GM18499 (cell line): Measurements from ENCODE around the gene FRYL.

Experiments used
- ATAC-seq: cut with Tn5 transposase; IDR thresholded peaks from one replicate; pipeline ENCODE4 v1.9.1; 2021; ENCODE audit warnings: moderate number of reproducible peaks; ENCODE audit not compliant: insufficient read depth, unreplicated experiment

FRYL gene

DNA sequence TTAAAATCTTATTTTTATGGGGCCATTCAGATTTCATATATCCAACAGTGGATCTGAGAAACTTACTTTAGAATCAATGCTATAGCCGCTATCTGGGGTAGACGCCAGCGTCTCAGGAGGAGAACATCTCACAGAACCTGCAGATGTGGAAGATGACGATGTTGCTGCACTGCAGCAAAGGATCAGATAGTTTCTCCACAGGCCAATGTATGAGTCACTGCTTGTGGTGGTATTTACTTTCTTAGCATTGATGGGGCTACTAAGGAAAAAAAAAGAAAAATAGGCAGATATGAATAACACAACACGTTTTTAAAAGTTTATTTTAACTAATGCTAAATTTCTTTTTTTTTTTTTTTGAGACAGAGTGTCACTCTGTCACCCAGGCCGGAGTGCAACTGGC lies 204.1 kb downstream of the FRYL start:
- no peak for ATAC-seq

DNA sequence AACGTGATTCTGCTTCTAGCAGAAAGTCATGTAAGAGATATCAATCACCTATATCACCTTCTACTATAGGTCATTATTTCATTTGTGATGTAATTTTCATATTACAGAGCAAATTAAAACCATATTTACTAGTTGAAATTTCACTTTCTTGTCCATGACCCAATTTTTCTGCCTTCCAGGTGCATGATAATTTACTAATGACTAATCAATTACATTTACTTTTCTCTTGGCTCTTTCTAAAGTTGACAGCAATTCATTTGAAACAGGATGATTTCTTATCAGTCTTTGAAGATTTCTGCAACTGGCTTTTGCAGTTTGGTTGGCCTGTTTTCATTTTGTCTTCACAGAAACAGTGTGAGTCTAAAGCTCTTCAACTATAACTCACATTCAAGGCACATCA lies 208.6 kb downstream of the FRYL start:
- ATAC-seq = no peak

DNA sequence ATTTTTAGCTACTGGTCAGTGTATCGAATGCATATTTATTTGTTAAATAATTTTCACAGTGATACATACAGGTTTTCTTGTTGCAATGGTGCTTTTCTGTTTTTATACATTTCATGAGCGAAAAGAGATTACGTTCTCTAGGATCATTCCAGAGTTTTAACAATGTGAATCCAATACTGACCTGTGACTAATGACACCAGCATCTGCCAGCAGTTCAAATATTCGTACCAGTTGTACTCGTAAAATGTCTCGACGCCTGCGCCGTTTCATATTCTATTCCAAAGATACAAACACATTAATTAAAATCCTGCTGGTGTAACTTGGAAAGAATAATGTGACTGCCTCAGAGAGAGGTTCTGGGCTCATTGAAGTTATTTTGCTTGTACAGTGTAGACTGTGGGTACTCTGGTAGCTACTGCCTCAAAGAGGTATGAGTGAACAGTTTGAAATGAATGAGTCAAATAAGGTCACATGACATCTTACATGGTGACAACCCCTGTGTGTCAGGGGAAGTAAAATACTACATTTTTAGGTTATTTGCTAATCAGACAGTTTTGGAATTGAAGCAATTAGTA lies 209.3 kb downstream of the FRYL start:
- no peak for ATAC-seq

DNA sequence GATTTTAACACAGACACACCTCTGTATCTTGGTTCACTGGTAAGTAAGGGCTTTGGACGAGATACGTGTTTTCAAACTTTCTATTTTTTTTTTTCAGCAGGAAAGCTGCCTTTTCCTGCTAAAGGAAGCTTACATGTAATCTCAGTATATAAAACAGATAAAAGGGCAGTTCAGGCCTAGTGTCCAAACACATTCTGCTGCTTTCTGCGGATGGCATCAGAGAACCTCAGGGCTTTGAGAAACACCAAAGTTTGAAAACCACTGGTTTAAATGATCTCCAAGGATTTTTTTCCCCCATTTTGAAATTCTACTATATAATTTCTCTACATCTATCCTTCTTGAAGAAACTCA lies 214.1 kb downstream of the FRYL start:
- ATAC-seq = no peak

DNA sequence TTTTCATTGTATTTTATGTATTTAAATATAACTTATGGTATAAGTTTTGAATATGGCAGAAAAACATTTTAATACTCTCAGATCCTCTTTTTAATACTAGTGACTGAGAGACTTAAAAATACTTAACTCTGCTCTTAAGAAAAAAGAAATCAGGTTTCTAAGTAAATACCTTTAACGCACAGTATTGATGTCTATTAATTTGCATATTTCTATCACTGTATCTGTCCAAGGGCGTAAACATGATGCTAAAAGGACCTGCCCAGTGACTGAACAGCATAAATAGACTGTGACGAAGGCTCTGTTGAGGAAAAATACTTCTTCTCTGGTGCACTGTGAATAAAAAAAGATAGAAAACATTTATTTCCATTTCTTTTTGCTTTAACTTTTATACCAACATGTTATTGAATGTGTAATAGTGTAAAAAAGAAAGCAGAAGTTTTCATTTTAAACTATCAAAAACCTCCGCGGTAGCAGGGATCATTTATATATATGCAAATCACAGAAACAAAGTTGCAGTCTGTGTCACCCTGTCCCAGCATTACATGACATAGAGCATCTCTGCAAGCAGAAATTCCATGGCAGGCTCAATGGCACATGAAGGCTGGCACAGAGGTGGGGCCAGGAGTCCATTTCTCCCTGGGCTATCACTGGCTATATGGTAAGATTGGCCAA lies 214.6 kb downstream of the FRYL start:
- ATAC-seq = no peak

DNA sequence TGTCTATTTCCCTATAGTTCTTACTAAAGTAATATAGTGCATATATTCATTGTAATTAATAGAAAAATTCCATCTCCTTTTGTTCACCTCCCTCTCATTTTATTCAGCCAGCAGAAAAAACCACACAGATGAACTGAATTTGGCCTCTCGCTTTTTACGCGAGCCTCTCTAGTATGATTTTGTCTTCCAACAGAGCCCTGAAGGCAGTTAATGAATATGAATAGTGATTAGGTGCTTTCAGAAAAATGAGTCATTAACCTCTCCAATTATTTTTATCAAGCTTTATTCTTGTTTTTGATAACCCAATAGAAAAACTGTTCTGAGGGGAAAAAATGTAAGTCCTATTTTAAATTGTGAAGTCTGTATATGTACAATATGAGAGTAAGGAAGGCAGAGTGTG lies 215.9 kb downstream of the FRYL start:
- ATAC-seq = no peak

DNA sequence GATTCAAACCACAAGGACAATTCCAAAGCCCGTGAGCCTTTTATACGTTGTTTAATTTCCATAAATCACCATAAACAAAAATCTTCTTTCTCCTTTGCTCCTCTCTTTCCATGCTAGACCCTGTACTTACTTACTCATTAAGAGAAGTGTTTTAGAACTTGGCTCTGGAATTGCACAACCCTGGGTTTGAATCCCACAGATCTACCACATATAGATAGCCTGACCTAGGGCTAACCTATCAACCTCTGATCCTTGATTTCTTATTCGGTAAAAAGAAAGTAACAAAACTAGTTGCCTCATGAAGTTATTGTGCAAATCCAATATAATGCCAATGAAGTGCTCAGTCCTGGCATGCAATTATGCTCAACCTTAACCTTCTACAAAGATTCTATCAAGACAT lies 221.3 kb downstream of the FRYL start:
- no peak for ATAC-seq

DNA sequence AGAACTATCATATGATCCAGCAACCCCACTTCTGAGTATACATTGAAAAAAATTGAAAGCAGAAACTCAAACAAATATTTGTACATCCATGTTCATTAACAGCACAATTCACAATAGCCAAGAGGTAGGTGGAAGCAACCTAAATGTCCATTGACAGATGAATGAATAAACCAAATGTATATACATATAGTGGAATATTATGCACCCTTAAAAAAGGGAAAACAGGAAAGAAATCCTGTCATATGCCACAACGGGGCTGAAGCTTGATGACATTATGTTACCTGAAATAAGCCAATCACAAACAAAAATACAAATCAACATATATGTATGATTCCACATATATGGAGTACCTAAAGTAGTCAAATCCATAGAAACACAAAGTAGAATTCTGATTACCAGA lies 222.1 kb downstream of the FRYL start:
- ATAC-seq = no peak

DNA sequence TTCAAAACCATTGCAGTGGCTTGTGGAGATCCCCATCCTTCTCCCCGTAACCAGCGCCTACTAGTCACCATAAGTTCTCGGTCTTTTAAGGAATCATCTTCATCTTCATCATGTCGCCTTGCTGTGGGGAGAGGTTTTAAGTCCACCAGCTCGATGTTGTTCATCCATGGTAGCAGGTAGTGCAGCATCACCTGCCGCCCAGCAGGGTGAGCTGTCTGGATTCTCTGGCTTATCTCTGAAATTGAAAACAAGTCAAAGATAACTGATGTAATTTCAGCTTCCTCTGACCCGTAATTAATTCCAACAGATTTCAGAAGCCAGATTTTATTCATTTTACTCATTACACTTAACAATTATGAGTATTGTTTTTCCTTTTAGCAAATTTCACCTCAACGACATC lies 222.6 kb downstream of the FRYL start:
- ATAC-seq = no peak

DNA sequence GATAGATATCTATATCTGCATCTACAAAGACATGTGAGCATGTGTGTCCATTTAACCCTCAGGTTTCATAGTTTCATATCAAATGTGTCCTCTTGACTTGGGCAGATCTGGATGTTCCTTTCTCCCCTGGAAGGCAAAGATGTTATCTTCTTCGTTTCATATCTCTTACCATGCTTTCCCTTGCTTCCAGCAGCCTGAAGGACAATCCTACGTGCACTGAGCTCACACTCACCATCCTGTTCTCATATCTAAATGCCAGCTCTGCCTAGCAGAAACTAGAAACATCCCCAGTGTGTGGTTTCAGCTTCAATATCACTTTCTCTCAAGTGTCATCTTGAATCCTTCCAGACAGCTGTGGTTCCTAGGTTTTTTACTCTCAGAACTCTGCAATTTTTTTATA lies 223.8 kb downstream of the FRYL start:
- ATAC-seq = no peak

DNA sequence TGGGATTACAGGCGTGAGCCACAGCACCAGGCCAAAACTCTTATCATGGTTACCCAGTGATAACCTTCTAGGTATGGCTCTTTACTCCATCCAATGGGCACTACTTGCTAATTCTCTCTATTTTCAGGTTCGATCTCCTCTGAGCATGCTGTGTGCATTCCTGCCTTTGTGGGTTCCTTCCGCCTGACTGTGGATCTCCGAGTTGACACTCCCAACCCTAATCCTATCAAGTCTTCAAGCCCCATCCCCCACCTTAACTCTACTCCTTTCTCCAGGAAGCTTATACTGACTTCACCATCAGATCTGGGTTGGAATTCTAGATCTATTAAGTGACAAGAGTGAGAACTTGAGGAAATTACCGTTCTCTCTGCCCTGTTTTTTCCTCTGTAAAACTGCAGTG lies 225.5 kb downstream of the FRYL start:
- no peak for ATAC-seq

DNA sequence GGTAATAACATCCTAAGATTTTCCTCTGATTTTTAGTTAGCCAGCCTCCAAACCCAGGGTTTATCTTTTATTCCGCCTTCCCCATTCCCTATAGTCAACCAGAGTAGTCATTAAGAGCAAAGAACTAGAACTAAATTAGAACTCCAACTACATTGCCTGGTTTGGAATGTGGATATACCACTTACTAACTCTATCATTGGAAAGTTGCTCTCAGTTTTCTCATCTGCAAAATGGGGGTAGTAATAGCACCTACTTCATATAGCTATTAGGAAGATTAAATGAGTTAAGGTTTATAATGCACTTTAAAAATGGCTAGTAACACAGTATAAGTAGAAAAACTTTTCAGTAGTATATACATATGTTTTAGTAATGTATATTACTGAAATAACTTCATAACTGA lies 226.4 kb downstream of the FRYL start:
- ATAC-seq = no peak

DNA sequence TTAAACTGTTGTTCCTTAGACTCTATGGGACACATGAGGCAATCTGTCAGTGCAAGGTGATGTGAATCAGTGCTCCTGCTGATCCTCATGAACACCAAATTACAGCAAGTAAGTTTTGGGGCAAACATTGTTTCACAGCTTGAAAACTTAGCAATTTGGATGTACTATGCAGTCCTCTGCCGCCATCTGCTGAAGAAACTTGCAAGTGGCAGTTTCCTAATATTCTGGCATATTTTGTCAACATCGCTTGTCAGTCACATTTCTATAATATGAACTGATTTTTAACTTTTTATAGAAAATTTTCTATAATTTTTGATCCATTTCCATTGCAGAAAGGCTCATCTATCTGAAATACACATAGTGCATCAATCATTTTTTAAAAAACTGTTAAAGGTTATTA lies 233.7 kb downstream of the FRYL start:
- ATAC-seq = no peak

DNA sequence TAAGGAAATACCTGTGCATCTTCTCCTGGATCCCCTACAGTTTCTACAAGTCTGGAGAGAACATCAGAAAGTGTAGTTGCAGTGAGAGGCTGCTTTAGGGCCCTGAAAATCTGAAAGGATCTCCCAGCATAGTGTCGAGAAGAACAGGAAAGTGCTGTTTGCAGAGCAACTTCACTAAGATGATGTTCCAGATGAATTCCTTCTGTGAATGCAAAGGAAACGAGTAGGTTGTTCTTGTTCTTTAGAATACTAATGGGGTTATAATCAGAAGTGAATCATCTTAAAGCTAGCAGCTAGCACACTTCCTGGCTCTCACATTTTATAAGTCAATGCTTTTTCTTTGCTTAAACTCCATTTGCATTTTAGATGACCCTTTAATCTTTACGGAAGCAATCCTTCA lies 236.3 kb downstream of the FRYL start:
- no peak for ATAC-seq

DNA sequence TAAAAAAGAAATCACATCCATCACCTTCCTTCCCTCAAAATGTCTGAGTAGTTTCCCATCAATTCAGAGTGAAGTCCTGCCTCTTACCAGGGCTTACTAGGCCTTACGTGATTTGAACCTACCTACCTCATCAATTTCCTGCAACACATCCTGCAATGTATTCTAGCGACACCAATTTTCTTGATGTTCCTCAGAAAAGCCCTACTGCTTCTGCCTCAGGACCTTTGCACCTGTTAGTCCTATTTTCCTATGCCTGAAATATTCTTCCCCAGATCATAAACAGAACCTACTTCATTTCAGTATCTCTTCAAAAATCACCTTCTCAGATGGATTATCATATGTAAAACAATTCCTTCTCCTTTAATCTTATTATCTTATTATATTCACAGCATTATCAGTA lies 237.2 kb downstream of the FRYL start:
- ATAC-seq = no peak

DNA sequence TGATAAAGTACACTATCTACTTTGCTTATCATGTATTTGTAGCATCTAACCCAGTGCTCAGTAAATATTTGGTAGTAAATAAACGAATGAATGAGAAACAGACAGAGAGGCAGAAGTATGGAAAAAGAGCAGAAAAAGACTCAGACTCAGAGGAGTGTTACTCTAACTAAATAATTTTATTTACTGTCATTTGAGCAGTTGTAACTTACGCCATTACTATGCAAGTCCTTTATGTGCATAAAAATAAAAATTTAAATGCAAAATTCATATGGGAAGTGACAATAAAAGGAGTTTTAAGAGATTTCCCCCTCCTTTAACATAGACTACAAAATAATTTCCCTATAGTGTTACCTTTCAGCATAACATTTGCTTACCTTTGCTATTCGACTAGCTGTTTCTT lies 240.5 kb downstream of the FRYL start:
- no peak for ATAC-seq

DNA sequence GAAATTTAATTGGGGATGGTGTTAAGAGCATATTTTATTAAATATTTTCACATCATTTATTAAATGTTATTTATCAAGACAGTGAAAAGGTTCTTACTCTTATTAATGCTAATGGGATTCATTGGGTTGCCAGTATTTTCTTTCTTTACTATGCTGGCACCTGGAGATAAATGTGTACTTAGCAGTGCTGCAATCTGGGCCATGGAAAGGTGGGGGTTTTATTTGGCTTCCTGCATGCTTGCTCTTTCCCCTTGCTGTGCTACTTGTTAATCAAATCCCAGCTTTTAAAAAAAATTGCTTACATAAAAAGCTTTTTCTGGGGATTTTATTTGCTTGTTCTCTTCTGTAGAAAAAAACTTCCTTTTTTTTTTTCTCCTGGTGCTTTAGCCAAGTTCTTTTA lies 241.7 kb downstream of the FRYL start:
- no peak for ATAC-seq

DNA sequence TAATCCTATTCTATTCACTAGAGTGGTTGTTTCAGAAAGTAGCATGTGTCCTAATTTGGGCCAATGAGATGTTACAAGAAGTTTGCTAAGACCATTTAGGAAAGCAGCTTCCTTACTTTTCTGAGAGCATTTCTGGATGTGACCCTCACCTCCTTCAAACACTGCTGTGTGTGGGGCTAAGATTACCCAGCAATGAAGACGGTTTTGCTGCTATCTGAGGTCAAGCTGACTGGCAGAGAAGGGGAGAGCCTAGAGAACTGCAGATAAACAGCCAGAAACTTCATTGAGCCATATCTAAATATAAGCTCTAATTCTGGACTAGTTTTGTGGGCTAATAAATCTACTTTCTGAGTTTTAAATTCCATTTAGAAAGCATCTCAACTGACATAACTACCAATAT lies 253.7 kb downstream of the FRYL start:
- ATAC-seq = no peak

DNA sequence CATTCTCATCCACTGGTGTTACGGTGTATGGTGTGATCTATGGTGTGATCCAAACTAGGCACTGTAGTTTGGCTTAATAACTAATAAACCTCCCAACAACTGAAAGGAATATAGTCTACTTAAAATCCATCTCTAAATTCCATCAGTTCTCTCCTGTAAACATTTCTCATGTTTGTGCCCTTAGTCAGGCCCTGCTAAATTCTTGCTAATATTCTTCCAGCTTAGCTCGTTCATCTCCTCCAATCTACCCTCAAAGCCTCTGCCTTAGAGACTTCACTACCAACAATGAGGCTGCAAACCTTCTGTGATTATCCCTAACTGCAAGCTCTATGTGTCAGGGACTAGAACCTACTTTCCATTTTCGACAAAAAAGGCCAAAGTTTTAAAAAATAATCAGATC lies 261.9 kb downstream of the FRYL start:
- no peak for ATAC-seq

DNA sequence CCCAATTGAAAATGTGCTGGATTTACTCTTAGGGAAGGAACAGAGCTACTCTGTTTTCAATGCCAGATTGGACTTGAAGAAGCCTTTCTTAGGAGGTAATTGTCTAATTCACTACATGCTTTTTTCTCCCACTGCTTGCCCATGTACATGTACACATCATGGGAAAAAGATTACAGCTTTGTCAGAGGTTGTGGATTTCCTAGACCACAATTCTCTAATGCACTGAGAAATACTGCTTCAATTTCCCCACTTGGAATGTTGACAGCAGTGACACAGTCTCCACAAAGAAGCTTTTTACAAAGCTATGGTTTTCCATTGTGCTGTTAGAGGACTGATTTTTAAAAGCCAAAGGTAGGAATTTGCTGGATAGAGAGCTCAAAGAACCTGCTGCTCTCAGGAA lies 270.5 kb downstream of the FRYL start:
- ATAC-seq = no peak

DNA sequence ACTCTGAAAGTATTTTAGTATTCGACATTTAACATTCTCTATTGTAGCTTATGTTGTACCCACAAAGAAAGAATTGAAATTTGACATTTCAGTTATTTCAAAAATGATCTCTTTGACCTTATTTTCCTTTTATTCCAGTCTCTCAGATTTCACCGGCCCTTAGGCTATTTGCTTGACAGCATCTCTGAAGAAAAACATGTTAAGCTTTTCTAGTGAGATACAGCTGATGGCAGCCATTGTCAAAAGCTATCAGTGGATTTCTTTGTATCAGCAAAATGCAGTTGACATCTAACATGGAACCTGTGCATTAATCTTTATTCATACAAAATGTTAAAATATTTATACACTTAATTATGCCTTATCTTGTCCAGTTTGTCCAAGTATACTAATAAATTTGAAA lies 273.4 kb downstream of the FRYL start:
- ATAC-seq = no peak

DNA sequence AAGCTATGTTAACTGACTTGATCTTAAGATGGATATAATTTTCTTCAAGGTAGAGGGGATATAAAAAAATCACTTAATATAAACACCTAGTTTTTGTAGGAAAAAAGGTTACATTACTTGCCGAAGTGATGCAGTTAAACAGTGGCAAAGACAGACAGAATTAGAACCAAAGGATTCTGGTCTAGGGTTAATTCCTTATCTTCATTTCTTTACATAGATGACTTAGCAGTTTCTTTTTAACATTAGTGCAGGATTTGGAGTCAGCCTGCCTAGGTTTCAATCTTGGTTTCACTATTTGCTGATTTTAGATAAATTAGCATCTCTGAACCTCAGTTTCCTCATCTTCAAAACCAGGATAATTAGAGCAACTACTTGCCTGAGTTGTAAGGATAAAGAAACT lies 275.7 kb downstream of the FRYL start:
- no peak for ATAC-seq

DNA sequence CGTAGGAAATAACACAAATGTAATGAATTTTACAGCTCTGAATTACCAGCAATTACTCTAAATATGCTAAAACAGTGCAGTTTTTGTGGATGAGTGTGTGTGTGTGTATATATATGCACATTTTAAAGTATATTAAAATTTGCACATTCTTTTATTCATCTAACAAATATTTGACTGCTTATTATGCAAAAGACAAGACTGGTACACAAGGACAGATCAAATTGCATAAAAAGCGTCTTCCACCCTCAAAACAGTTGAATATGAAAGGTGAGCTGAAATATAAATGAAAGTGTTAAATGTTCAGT lies 276.1 kb downstream of the FRYL start:
- no peak for ATAC-seq
